HAP-1 (cell line): ENCODE measurements around the gene AMDHD1.

Experiments
- DNase-seq, 2 experiments: peaks; one replicate each; pipeline ENCODE4 v3.0.0-alpha.2; 2016 to 2020; ENCODE audit warnings: low spot score in 2 of 2
- H3K27me3 ChIP-seq: fragments of 250-450 bp; sonication (Bioruptor Pico); 2 replicates; pipeline ENCODE4 v1.5.1; 2020; ENCODE audit warnings: low read depth, mild to moderate bottlenecking, moderate library complexity
- H3K36me3 ChIP-seq: fragments of 250-450 bp; sonication (Bioruptor Pico); replicated peaks from 2 replicates; pipeline ENCODE4 v1.5.1; 2020; ENCODE audit warnings: mild to moderate bottlenecking
- H3K4me1 ChIP-seq: fragments of 250-450 bp; sonication (Bioruptor Pico); 2 replicates; pipeline ENCODE4 v1.5.1; 2020; ENCODE audit warnings: mild to moderate bottlenecking
- H3K4me3 ChIP-seq: fragments of 250-450 bp; sonication (Bioruptor Pico); 2 replicates; pipeline ENCODE4 v1.5.1; 2020; ENCODE audit warnings: mild to moderate bottlenecking, moderate library complexity
- H3K9me3 ChIP-seq: fragments of 250-450 bp; sonication (Bioruptor Pico); 2 replicates; pipeline ENCODE4 v1.5.1; 2020; ENCODE audit warnings: mild to moderate bottlenecking, moderate library complexity
- in situ Hi-C: fragments of 300-500 bp; cut with MboI; formaldehyde crosslinking; loops from 3 replicates; pipeline ENCODE4 v1.14.3; 2020; ENCODE audit warnings: low sequenced_read_pairs, inconsistent platforms, mixed read lengths

AMDHD1 gene

DNA sequence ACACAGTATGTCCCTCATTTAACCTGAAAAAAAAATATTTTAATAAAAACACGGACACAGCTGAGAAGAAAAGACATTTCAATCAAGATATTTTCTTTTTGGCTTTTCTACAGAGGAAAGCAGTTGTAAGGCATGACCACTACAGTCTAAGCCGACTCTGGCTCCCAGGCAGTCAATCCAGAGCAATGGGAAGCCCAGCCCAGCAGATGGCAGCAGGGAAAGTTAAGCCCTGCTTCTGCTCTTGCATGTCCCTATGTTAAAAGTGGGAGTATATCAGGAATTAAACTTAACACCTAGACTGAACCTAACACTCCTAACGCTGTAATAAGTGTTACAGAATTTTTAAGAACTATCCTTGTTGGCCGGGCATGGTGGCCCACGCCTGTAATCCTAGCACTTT is 72.5 kb downstream of the AMDHD1 start:
- Histone ChIP-seq H3K4me3 (no peak overlapping the region), H3K4me1 (no peaks in the 10 kb centered on the region), H3K27me3 (no peaks in the 10 kb centered on the region), H3K9me3 (no peaks in the 10 kb centered on the region), H3K36me3 (peaks cover 49% of the 10 kb centered on the region)
- DNase-seq = peak in 1 of 2 experiments; percentile 27
- in situ Hi-C loops = no loop called here
